Endothelial cell (in vitro differentiated cells): ENCODE measurements around the gene ANKRD7. TPM values are rescaled to one million over a fixed set of nuclear protein-coding genes. Genes with fewer than 3 reads are reported as not detected.

Experiments
- DNase-seq: peaks from one replicate; pipeline ENCODE4 v3.0.0; 2021; ENCODE audit warnings: low spot score
- H3K27ac Mint-ChIP-seq: one replicate; pipeline ENCODE4 v1.8.0; 2021; ENCODE audit warnings: mixed read lengths, inconsistent platforms; ENCODE audit not compliant: unreplicated experiment
- H3K27me3 Mint-ChIP-seq: one replicate; pipeline ENCODE4 v1.8.0; 2021; ENCODE audit warnings: mild to moderate bottlenecking, moderate library complexity, mixed read lengths, inconsistent platforms; ENCODE audit not compliant: unreplicated experiment
- H3K36me3 Mint-ChIP-seq: one replicate; pipeline ENCODE4 v1.8.0; 2021; ENCODE audit warnings: mild to moderate bottlenecking, low read depth, mixed read lengths, inconsistent platforms; ENCODE audit not compliant: unreplicated experiment
- H3K4me1 Mint-ChIP-seq: one replicate; pipeline ENCODE4 v1.8.0; 2021; ENCODE audit warnings: mild to moderate bottlenecking, mixed read lengths, inconsistent platforms; ENCODE audit not compliant: unreplicated experiment
- H3K4me3 Mint-ChIP-seq: one replicate; pipeline ENCODE4 v1.8.0; 2021; ENCODE audit warnings: mild to moderate bottlenecking, mixed read lengths, inconsistent platforms; ENCODE audit not compliant: unreplicated experiment
- H3K9me3 Mint-ChIP-seq: one replicate; pipeline ENCODE4 v1.8.0; 2021; ENCODE audit warnings: mixed read lengths, inconsistent platforms; ENCODE audit not compliant: unreplicated experiment
- total RNA-seq: library from RNA; stranded (reverse); fragmentation: NEBNext Ultra II Directional; extraction: Animal tissue kit (Norgen Biotek cat#: 25700); gene quantifications from one replicate; pipeline ENCODE4 v1.2.1, GENCODE V29; 2021; ENCODE audit not compliant: unreplicated experiment
- TF ChIP-seq, protein P1 (sequence below): fragments of 200-600 bp; sonication (generic); IDR thresholded peaks from one replicate; pipeline ENCODE4 v1.5.0; 2021; ENCODE audit warnings: antibody characterized with exemption; ENCODE audit not compliant: unreplicated experiment

The ANKRD7 gene
- total RNA-seq, 1 donor from 2014 or later, result 2.8 TPM

DNA sequence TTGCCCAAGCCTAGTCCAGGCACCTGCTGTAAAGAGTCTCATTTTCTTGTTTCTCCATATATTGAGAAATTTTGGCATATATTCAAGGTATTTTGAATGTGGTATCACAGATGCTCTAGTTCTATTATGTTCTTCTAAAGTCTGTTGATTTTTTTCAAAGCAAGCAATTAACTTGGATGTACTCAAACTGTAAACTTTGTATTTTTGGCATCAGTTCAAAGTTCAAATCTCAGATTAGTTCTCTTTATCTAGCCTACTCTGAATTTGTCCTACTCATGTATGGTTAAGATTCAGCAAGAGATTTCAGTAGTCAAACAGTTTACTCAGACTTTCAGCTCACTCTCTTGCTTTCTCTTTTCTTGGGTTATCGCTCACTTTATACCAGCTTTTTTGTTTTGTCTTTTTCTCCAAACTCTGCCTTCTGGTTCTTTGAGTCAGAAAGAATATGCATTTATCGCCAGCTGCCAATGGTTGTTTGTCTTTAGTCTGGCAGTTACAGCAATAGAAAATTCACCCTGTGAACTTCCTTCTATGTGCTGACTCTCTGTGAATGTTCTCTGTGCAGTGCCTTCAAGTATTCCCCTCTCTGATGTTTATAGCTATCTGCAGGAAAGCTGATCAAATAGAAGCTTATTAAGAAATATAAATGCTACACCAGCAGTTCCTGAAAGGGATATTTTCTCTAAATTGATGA lies 56.0 kb downstream of the ANKRD7 start:
- no peaks in the 10 kb centered on the region for H3K4me1 Mint-ChIP-seq
- no peaks in the 10 kb centered on the region for H3K36me3 Mint-ChIP-seq
- no peak overlapping the region for H3K4me3 Mint-ChIP-seq
- no peaks in the 10 kb centered on the region for H3K9me3 Mint-ChIP-seq
- H3K27me3 Mint-ChIP-seq, result no peaks in the 10 kb centered on the region
- H3K27ac Mint-ChIP-seq, result no peak overlapping the region
- TF ChIP-seq, protein P1, sequence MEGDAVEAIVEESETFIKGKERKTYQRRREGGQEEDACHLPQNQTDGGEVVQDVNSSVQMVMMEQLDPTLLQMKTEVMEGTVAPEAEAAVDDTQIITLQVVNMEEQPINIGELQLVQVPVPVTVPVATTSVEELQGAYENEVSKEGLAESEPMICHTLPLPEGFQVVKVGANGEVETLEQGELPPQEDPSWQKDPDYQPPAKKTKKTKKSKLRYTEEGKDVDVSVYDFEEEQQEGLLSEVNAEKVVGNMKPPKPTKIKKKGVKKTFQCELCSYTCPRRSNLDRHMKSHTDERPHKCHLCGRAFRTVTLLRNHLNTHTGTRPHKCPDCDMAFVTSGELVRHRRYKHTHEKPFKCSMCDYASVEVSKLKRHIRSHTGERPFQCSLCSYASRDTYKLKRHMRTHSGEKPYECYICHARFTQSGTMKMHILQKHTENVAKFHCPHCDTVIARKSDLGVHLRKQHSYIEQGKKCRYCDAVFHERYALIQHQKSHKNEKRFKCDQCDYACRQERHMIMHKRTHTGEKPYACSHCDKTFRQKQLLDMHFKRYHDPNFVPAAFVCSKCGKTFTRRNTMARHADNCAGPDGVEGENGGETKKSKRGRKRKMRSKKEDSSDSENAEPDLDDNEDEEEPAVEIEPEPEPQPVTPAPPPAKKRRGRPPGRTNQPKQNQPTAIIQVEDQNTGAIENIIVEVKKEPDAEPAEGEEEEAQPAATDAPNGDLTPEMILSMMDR, result no peak
- DNase-seq, result no peak

DNA sequence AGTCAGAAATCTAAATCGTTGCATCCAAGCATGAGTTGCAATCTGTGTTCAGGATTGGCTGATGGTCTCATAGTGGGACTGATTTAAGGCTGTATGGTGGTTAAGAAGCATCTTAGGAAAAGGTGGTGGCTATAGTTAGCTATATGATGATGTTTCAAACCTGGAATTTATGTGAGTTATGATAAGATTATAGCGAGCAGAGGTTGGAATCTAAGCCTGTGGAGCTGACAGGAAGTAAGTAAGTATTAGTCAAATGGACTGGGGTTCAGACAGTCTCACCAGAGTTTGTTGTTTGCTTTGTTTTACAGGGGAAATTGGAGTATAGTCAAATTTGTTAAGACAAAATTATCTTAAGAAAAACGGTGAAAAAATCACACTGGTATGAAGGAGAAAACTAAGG lies 56.7 kb downstream of the ANKRD7 start:
- no peaks in the 10 kb centered on the region for H3K9me3 Mint-ChIP-seq
- H3K4me3 Mint-ChIP-seq, result no peak overlapping the region
- no peak for DNase-seq
- TF ChIP-seq, protein P1, result no peak
- no peaks in the 10 kb centered on the region for H3K27me3 Mint-ChIP-seq
- H3K36me3 Mint-ChIP-seq, result no peaks in the 10 kb centered on the region
- no peaks in the 10 kb centered on the region for H3K4me1 Mint-ChIP-seq
- no peak overlapping the region for H3K27ac Mint-ChIP-seq

DNA sequence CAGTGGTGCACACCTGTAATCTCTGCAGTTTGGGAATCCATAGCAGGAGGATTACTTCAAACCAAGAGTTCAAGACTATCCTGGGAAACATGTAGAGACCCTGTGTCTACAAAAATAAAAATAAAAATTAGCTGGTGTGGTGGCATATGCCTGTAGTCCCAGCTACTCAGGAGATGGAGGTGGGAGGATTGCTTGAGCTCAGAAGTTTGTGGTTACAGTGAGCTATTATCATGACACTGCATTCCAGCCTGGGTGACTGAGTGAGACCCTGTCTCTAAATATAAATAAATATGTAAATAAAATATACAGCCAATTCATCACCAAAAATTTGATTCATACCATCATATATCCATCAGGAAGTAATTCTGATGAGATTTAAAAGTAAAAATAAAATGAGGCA lies 60.9 kb downstream of the ANKRD7 start:
- Mint-ChIP-seq H3K36me3 (peaks cover 4% of the 10 kb centered on the region), H3K4me3 (no peak overlapping the region), H3K9me3 (peaks cover 5% of the 10 kb centered on the region), H3K4me1 (peaks cover 10% of the 10 kb centered on the region), H3K27me3 (peaks cover 3% of the 10 kb centered on the region), H3K27ac (no peak overlapping the region)
- DNase-seq, result no peak
- TF ChIP-seq, protein P1, result no peak

DNA sequence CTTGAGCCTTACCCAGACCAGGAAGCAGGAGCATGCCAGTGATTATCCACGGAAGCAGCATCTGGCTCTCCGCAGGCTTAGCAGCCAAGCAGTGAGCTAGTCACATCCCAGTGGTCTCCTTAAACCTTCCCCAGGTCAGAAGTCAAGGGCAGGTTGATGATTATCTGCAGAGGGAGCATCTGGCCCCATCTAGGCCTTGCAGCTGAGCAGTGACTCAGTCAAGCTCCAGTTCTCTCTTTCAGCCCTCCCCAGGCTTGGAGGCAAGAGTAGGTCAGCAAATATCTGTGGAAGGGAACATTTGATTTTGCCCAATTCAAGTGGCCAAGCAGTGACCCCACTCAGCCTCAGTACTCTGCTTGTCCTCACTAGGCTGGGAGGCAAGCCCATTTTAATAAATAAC lies 61.6 kb downstream of the ANKRD7 start:
- Mint-ChIP-seq H3K9me3 (peaks cover 5% of the 10 kb centered on the region), H3K27me3 (peaks cover 4% of the 10 kb centered on the region), H3K4me3 (no peak overlapping the region), H3K36me3 (peaks cover 5% of the 10 kb centered on the region), H3K4me1 (peaks cover 10% of the 10 kb centered on the region), H3K27ac (no peak overlapping the region)
- TF ChIP-seq, protein P1, result no peak
- no peak for DNase-seq

DNA sequence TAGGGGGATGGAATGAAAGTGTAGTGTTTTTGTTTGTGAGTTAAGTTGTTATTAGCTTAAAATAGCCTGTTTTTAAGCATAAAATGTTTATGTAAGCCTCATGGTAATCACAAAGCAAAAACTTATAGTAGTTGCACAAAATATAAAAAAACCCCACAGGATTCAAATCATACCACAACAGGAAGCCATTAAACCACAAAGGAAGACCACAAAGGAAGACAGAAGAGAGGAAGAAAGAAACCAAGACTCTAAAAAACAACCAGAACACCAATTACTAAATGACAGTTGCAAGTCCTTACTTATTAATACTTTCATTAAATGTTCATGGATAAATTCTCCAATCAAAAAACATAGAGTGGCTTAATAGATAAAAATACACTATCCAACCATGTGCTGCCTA lies 63.6 kb downstream of the ANKRD7 start:
- Mint-ChIP-seq H3K9me3 (peaks cover 5% of the 10 kb centered on the region), H3K36me3 (peaks cover 5% of the 10 kb centered on the region), H3K4me1 (peaks cover 10% of the 10 kb centered on the region), H3K27ac (peak overlapping the region; percentile 14), H3K4me3 (no peak overlapping the region), H3K27me3 (peaks cover 4% of the 10 kb centered on the region)
- TF ChIP-seq, protein P1, result no peak
- DNase-seq, result no peak
